Thyroid gland (tissue), 4 donors: ENCODE data around the gene ELMO1. TPM values are rescaled to one million over a fixed set of nuclear protein-coding genes. Genes with fewer than 3 reads are reported as not detected.

ENCODE experiments used
- DNase-seq, 2 donors: peaks; one replicate each; pipeline ENCODE4 v3.0.0-alpha.2; 2019
- H3K27ac ChIP-seq, 3 donors: fragments of 200-600 bp; sonication (generic); 1 replicate in 2 of 3; 2 replicates in 1 of 3; pipeline ENCODE4 v1.5.1; 2016 to 2019; ENCODE audit warnings: mild to moderate bottlenecking in 1 of 3, moderate library complexity in 1 of 3
- H3K27me3 ChIP-seq: fragments of 200-600 bp; sonication (generic); one replicate; pipeline ENCODE4 v1.5.1; 2019
- H3K36me3 ChIP-seq, 2 donors: fragments of 200-600 bp; sonication (generic); one replicate each; pipeline ENCODE4 v1.5.1; 2016 to 2019
- H3K4me1 ChIP-seq, 2 donors: fragments of 200-600 bp; sonication (generic); one replicate each; pipeline ENCODE4 v1.5.1; 2017 to 2019
- H3K4me3 ChIP-seq, 3 donors: fragments of 200-600 bp; sonication (generic); replicated peaks in 1 of 3; 1 replicate in 2 of 3; 2 replicates in 1 of 3; pipeline ENCODE4 v1.5.1; 2016; ENCODE audit warnings: mild to moderate bottlenecking in 1 of 3
- H3K9me3 ChIP-seq: fragments of 200-600 bp; sonication (generic); one replicate; pipeline ENCODE4 v1.5.1; 2017
- CTCF ChIP-seq, 6 experiments: fragments of 200-600 bp in 3 of 6; fragments of 450-650 bp in 3 of 6; sonication (generic) in 3 of 6; IDR thresholded peaks; one replicate each; pipeline ENCODE4 v1.5.1; 2016 to 2019; ENCODE audit warnings: antibody characterized with exemption in 6 of 6, mild to moderate bottlenecking in 2 of 6, inconsistent platforms in 1 of 6, moderate library complexity in 1 of 6
- POLR2A ChIP-seq, 2 donors: fragments of 450-650 bp; IDR thresholded peaks; one replicate each; pipeline ENCODE4 v1.6.1; 2017; ENCODE audit warnings: antibody characterized with exemption in 2 of 2, mild to moderate bottlenecking in 2 of 2, moderate library complexity in 1 of 2
- WGBS, 2 donors: methylation state at CpG; one replicate each; pipeline ENCODE4 v1.1.5; 2017; 5-methylcytosine and 5-hydroxymethylcytosine counted together
- intact Hi-C: fragments of 100-400 bp; cut with DNase I; formaldehyde crosslinking; loops from one replicate; pipeline ENCODE4 v1.15.1; 2023
- total RNA-seq, 4 donors: library from RNA; depleted of rRNA; stranded (reverse); fragments of >200 nt; gene quantifications; one replicate each; pipeline ENCODE4 v1.2.3, GENCODE V29; 2016

The ELMO1 gene
- total RNA-seq, 4 donors from 2014 or later, result 168 to 423 (median 312) TPM

- 81 to 88% methylated on average over 7 of the region's 7 CpGs for WGBS, 2 donors
Measured at GRCh38 chr7:37180828-37181549, 267.7 kb downstream of the ELMO1 start.

DNA sequence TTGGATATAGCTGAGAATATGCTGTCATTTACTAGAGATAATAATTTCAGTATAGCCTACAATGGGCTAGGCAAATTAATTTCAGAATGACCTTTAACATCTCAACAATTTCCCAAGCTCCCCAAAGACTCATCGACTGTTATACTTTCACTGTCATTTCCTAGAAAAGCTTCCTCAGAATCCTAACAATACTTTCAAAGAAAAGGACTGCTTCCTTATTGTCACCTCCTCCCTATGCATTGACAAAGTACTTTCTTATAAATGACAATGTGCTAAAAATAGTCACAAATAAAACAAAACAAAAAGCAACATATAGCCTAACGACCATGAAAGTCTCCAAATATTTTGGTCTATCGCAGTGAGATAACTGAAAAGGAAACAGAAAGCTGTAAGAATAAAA is 272.6 kb downstream of the ELMO1 start:
- Histone ChIP-seq H3K27me3 (no peaks in the 10 kb centered on the region), H3K4me3 (no peak overlapping the region), H3K9me3 (no peaks in the 10 kb centered on the region), H3K4me1 (no peaks in the 10 kb centered on the region), H3K27ac (no peak overlapping the region), H3K36me3 (peaks cover 0 to 5% of the 10 kb centered on the region in 2 donors)
- intact Hi-C loops, result no loop called here
- no peak for TF ChIP-seq POLR2A (IDR thresholded peaks at IDR 0.05)
- TF ChIP-seq CTCF (IDR thresholded peaks at IDR 0.05), result no peak
- 80 to 81% methylated on average over 3 of the region's 3 CpGs for WGBS, 2 donors
- DNase-seq, result no peak

More at GRCh38 chr7:37180828-37181549, 267.7 kb downstream of the ELMO1 start:
- intact Hi-C loops, result loop anchor here (5.0 kb wide), 2 partner anchors 214 to 694 kb away; no protein-coding TSS in a partner anchor
- no peak for TF ChIP-seq CTCF (IDR thresholded peaks at IDR 0.05)
- no peak for TF ChIP-seq POLR2A (IDR thresholded peaks at IDR 0.05)
- peaks cover 15 to 16% of the 10 kb centered on the region in 2 donors for H3K4me1 ChIP-seq
- H3K27me3 ChIP-seq, result no peaks in the 10 kb centered on the region
- no peaks in the 10 kb centered on the region for H3K36me3 ChIP-seq
- H3K9me3 ChIP-seq, result no peaks in the 10 kb centered on the region
- H3K27ac ChIP-seq, result no peak overlapping the region
- DNase-seq, result no peak
- H3K4me3 ChIP-seq, result no peak overlapping the region

DNA sequence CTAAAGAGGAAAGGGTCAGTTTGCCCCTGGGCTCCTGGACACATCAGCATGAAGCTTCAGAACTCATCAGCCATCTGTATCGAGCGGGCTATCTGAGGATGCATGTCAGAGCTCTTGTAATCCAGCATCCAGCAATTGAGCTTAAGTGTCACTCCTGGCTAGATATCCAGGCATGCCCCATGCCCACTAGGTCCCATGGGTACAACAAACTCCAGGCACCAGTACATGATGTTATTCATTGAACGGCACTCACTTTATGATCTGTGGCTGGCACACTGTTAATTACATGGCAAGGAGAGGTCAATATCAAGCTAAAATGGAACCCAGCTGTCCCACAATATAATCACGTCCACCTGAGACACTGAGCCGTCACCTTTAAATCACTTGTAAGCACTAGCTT is 274.2 kb downstream of the ELMO1 start:
- H3K9me3 ChIP-seq, result no peaks in the 10 kb centered on the region
- H3K27me3 ChIP-seq, result no peaks in the 10 kb centered on the region
- TF ChIP-seq CTCF (IDR thresholded peaks at IDR 0.05), result no peak
- no peak for TF ChIP-seq POLR2A (IDR thresholded peaks at IDR 0.05)
- H3K4me1 ChIP-seq, result no peaks in the 10 kb centered on the region
- intact Hi-C loops, result no loop called here
- no peak overlapping the region for H3K27ac ChIP-seq
- H3K4me3 ChIP-seq, result no peak overlapping the region
- WGBS, 2 donors, result 97 to 99% methylated on average over 5 of the region's 5 CpGs
- DNase-seq, result no peak
- H3K36me3 ChIP-seq, result peaks cover 0 to 5% of the 10 kb centered on the region in 2 donors

DNA sequence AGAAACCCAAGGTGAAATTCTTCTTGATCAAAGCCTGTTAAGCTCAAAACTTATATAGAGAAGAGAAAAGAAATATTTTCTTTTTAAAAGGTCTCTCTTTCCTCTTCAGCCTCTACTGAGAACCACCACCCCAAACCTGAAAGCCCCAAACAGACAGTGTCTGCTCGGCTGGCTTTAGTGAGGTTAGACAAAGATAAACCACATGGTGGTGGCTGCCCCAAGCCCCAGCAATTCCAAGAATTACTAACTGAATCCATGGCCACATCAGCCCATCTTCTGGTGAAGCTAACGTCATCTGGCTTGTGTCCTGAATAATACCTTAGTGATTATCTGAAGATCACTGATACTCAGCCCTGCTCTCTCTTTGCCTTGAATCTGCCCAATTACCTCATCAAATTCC is 275.0 kb downstream of the ELMO1 start:
- no peak for TF ChIP-seq CTCF (IDR thresholded peaks at IDR 0.05)
- no peak for TF ChIP-seq POLR2A (IDR thresholded peaks at IDR 0.05)
- no peak for DNase-seq
- H3K27me3 ChIP-seq, result no peaks in the 10 kb centered on the region
- intact Hi-C loops, result no loop called here
- H3K27ac ChIP-seq, result no peak overlapping the region
- no peaks in the 10 kb centered on the region for H3K4me1 ChIP-seq
- no peak overlapping the region for H3K4me3 ChIP-seq
- no peaks in the 10 kb centered on the region for H3K9me3 ChIP-seq
- 95 to 98% methylated on average over 2 of the region's 2 CpGs for WGBS, 2 donors
- peaks cover 0 to 7% of the 10 kb centered on the region in 2 donors for H3K36me3 ChIP-seq

DNA sequence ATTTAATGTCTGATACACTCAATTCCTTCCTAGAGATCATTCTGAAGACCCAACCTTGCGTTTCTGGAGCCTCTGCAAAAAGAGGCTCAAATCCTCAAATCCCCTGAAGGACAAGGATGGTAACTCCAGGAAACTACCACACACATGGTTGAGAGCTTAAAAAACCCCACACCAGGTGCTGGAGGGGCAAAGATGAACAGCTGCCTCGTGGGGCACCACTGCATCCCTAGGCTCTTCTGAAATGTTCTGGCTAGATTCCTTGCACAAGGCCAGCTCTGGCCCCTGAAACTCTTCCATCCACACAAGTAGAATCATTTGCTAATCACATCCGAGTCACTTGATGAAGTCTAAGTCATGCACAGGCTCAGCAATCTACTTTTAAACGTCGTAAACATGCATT is 286.6 kb downstream of the ELMO1 start:
- no peak for TF ChIP-seq POLR2A (IDR thresholded peaks at IDR 0.05)
- no peak for TF ChIP-seq CTCF (IDR thresholded peaks at IDR 0.05)
- intact Hi-C loops, result no loop called here
- no peaks in the 10 kb centered on the region for H3K27me3 ChIP-seq
- H3K9me3 ChIP-seq, result no peaks in the 10 kb centered on the region
- 69 to 74% methylated on average over 5 of the region's 5 CpGs for WGBS, 2 donors
- no peak for DNase-seq
- no peak overlapping the region for H3K4me3 ChIP-seq
- no peaks in the 10 kb centered on the region for H3K4me1 ChIP-seq
- no peaks in the 10 kb centered on the region for H3K36me3 ChIP-seq
- no peak overlapping the region for H3K27ac ChIP-seq
